ENCODE measurements around the gene NELFB. TPM values are rescaled to one million over a fixed set of nuclear protein-coding genes. Genes with fewer than 3 reads are reported as not detected.

Gene NELFB
- total and polyA plus RNA-seq, 2 donors (not counting 1 experiment from before 2014, with no cell fraction given): 53.7 to 55.8 TPM

GRCh38 chr9:137310189-137311052 lies 55.3 kb downstream of the NELFB start:
- Mint-ChIP-seq H3K4me3 (no peak overlapping the region), H3K27ac (no peak overlapping the region), H3K4me1 (peaks cover 9% of the 10 kb centered on the region), H3K9me3 (ENCODE audit: insufficient read depth) (no peaks in the 10 kb centered on the region), H3K27me3 (no peaks in the 10 kb centered on the region)
- no peak for DNase-seq
- peaks cover 0 to 21% (median 5%) of the 10 kb centered on the region in 4 experiments for H3K27me3 ChIP-seq (replicated peaks in 1 of 4; ENCODE audit: control extremely low read depth in 1 of 4, control insufficient read depth in 3 of 4, insufficient read depth in 4 of 4, low read length in 3 of 4)
- ChIA-PET CTCF (no interaction called here), POLR2A (no interaction called here)
- no peaks in the 10 kb centered on the region for H3K36me3 ChIP-seq (replicated peaks in 1 of 2; ENCODE audit: control extremely low read depth in 1 of 2, control insufficient read depth in 1 of 2, extremely low read depth in 1 of 2, insufficient read depth in 2 of 2, low read length in 1 of 2)
- TF ChIP-seq EZH2 (IDR thresholded peaks at IDR 0.05; ENCODE audit: borderline replicate concordance, insufficient read depth, low read depth, low read length, poor library complexity, severe bottlenecking): no peak
- no peak for TF ChIP-seq CTCF (IDR thresholded peaks at IDR 0.05)
- H3K27ac ChIP-seq (ENCODE audit: low read length in 2 of 2): no peak overlapping the region
- intact Hi-C loops (cut with micrococcal nuclease): no loop called here
- peaks cover 0 to 10% (median 0%) of the 10 kb centered on the region in 3 donors for H3K9me3 ChIP-seq (ENCODE audit: control extremely low read depth in 1 of 3, control insufficient read depth in 2 of 3, insufficient read depth in 1 of 3, low read length in 2 of 3)
- H3K4me1 ChIP-seq (ENCODE audit: control insufficient read depth in 2 of 2, insufficient read depth in 2 of 2, low read length in 2 of 2): peaks cover 19 to 23% of the 10 kb centered on the region in 2 donors
- no peak overlapping the region for H3K4me3 ChIP-seq (ENCODE audit: control extremely low read depth in 1 of 5, extremely low read depth in 1 of 5, insufficient read depth in 1 of 5, low read depth in 2 of 5, low read length in 4 of 5)
- no peak overlapping the region for H3K9ac ChIP-seq (ENCODE audit: low read length)
- WGBS (ENCODE audit: insufficient coverage): 71% methylated on average over 20 of the region's 20 CpGs
- no peaks in the 10 kb centered on the region for H3K79me2 ChIP-seq (ENCODE audit: control insufficient read depth, insufficient read depth, low read length)
- H3K4me2 ChIP-seq (replicated peaks; ENCODE audit: low read depth, low read length, poor library complexity, severe bottlenecking): no peak overlapping the region
- no peak for ATAC-seq (ENCODE audit: low read depth)
- no peaks in the 10 kb centered on the region for H4K20me1 ChIP-seq (ENCODE audit: control insufficient read depth, insufficient read depth, low read length, poor library complexity, severe bottlenecking)
- no peak overlapping the region for H2AFZ ChIP-seq (ENCODE audit: insufficient read depth, low read depth, low read length, poor library complexity, severe bottlenecking)

Data from B cell (primary cell).